ENCODE data around the gene PARD3.
A peak's percentile ranks its signal among the peaks of the same experiment; 100 is the strongest.

PARD3 gene

DNA sequence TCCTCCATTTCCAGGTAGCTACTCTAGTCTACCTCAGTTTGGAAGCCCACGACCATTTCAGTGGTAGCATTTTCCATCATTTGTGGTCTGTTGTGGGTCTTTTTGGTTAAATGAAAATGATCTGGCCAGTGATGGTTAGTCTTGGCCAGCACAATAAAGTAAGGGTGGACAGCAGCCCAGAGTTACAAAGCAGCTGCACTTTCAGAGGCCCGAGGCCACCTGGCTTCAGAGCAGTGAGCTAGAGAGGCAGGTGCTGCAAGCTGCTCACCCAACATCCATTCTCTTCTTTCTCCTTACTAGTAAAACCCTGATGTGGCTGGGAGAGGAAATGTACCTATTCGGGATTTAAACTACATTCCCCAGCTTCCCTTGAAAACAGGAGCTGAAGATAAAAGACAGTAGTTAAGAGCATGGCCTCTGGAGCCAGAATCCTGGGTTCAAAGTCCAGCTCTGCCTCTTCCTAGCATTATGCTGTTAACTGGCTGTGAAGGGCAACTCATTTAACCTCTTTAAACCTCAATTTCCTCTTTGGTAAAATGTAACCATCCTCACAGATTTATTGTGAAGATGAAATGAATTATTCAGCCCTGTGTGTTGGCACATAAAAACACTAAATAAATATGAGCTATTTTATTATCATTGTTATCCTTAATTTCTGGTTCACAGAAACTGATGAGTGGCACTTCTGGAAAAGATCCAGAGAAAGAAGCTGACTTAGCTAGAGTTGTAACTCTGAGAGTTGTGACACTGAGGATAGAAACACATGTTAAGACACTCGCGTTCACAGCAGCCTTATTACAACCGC is 517.4 kb downstream of the PARD3 start:
- no peak for TF ChIP-seq CTCF (IDR thresholded peaks at IDR 0.05; ENCODE audit: low read depth, low read length)
- no peak for DNase-seq (ENCODE audit: low read depth in 2 of 2)

GRCh38 chr10:34295142-34295548 is 520.0 kb downstream of the PARD3 start:
- no peak overlapping the region for H3K4me3 ChIP-seq (replicated peaks in 1 of 2; ENCODE audit: low read depth in 2 of 2, low read length in 2 of 2)
- no peak for TF ChIP-seq CTCF (IDR thresholded peaks at IDR 0.05; ENCODE audit: low read depth, low read length)
- DNase-seq (ENCODE audit: low read depth in 2 of 2): peak; percentile 26 to 49

More for the DNA sequence above, 517.4 kb downstream of the PARD3 start:
- H3K4me3 ChIP-seq (replicated peaks in 1 of 2; ENCODE audit: low read depth in 2 of 2, low read length in 2 of 2): no peak overlapping the region

GRCh38 chr10:34294137-34294536 is 521.0 kb downstream of the PARD3 start:
- no peak overlapping the region for H3K4me3 ChIP-seq (replicated peaks in 1 of 2; ENCODE audit: low read depth in 2 of 2, low read length in 2 of 2)
- no peak for TF ChIP-seq CTCF (IDR thresholded peaks at IDR 0.05; ENCODE audit: low read depth, low read length)
- DNase-seq (ENCODE audit: low read depth in 2 of 2): no peak

DNA sequence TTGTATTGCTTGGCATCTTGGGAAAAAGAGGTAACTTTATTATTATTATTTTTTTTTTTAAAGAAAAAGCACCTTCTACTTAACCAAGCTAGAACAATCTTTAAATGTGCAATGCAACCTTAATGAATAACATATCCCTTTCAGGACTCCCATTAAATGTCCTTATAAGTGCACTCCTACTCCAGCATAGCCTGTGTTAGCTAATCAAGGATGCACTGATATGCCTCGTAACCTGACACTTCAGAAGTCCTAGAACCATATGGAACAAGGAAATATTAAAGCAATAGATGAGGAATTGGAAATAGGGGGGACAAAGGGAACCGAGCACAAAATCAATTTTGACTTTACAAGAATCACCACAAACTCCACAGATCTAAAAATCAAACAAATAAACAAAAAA is 522.4 kb downstream of the PARD3 start:
- TF ChIP-seq CTCF (IDR thresholded peaks at IDR 0.05; ENCODE audit: low read depth, low read length): no peak
- no peak overlapping the region for H3K4me3 ChIP-seq (replicated peaks in 1 of 2; ENCODE audit: low read depth in 2 of 2, low read length in 2 of 2)
- no peak for DNase-seq (ENCODE audit: low read depth in 2 of 2)

DNA sequence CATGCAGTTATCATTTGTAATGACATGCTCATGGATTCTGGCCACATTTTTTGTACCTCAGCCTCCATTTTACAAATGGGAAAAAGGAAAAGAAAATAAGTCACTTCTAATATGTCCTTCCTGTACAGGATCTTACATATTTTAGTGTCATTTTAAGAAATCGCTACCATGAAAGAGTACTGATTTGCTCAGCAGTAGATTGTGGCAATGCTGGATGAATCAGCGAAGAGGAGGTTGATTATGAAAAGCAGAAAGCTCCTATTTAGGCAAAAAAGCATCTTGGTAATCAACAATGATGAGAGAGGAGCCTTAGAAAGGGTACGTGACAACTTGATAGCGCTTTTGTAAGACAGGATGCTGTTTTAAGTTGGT is 522.9 kb downstream of the PARD3 start:
- peak; percentile 49 for DNase-seq (ENCODE audit: low read depth in 2 of 2)
- TF ChIP-seq CTCF (IDR thresholded peaks at IDR 0.05; ENCODE audit: low read depth, low read length): no peak
- no peak overlapping the region for H3K4me3 ChIP-seq (replicated peaks in 1 of 2; ENCODE audit: low read depth in 2 of 2, low read length in 2 of 2)

GRCh38 chr10:34291466-34292193 is 523.5 kb downstream of the PARD3 start:
- DNase-seq (ENCODE audit: low read depth in 2 of 2): no peak
- H3K4me3 ChIP-seq (replicated peaks in 1 of 2; ENCODE audit: low read depth in 2 of 2, low read length in 2 of 2): no peak overlapping the region
- no peak for TF ChIP-seq CTCF (IDR thresholded peaks at IDR 0.05; ENCODE audit: low read depth, low read length)
